KMS-11 (cell line): Measurements from ENCODE around the gene IFNAR1.
A peak's percentile ranks its signal among the peaks of the same experiment; 100 is the strongest.
"Not testable (repeated sequence)": the region's sequence is repeated elsewhere in the genome, so short reads cannot be mapped to it uniquely, and the experiment has no call there.

Experiments used
- H2AFZ ChIP-seq: fragments of 200-600 bp; sonication (generic); 2 replicates; pipeline ENCODE4 v1.6.1; 2016; ENCODE audit warnings: antibody characterized with exemption, mixed run types, low read depth
- H3K27ac ChIP-seq: fragments of 200-600 bp; sonication (generic); 2 replicates; pipeline ENCODE4 v1.6.1; 2016; ENCODE audit warnings: mild to moderate bottlenecking, mixed run types
- H3K27me3 ChIP-seq: fragments of 200-600 bp; sonication (generic); 2 replicates; pipeline ENCODE4 v1.6.1; 2017; ENCODE audit warnings: mild to moderate bottlenecking, low read depth, mixed run types, moderate library complexity; ENCODE audit not compliant: insufficient read depth
- H3K36me3 ChIP-seq: fragments of 200-600 bp; sonication (generic); 2 replicates; pipeline ENCODE4 v1.6.1; 2017; ENCODE audit warnings: mild to moderate bottlenecking, mixed run types; ENCODE audit not compliant: insufficient read depth
- H3K4me1 ChIP-seq: fragments of 200-600 bp; sonication (generic); 2 replicates; pipeline ENCODE4 v1.6.1; 2016; ENCODE audit warnings: mild to moderate bottlenecking, low read depth, mixed run types; ENCODE audit not compliant: poor library complexity, severe bottlenecking
- H3K4me2 ChIP-seq: fragments of 200-600 bp; sonication (generic); 2 replicates; pipeline ENCODE4 v1.7.0; 2016; ENCODE audit warnings: mild to moderate bottlenecking, mixed run types
- H3K4me3 ChIP-seq: fragments of 200-600 bp; sonication (generic); IDR thresholded peaks from 2 replicates; pipeline ENCODE4 v1.6.1; 2017; ENCODE audit warnings: low read depth, low read length, mixed read lengths; ENCODE audit not compliant: insufficient read depth
- H3K79me2 ChIP-seq: fragments of 200-600 bp; sonication (generic); 2 replicates; pipeline ENCODE4 v1.6.1; 2016; ENCODE audit warnings: low read depth, mixed run types; ENCODE audit not compliant: insufficient read depth
- H3K9ac ChIP-seq: fragments of 200-600 bp; sonication (generic); 2 replicates; pipeline ENCODE4 v1.6.1; 2016; ENCODE audit warnings: mild to moderate bottlenecking, mixed run types
- H4K20me1 ChIP-seq: fragments of 200-600 bp; sonication (generic); 2 replicates; pipeline ENCODE4 v1.6.1; 2016; ENCODE audit warnings: mild to moderate bottlenecking, mixed run types; ENCODE audit not compliant: insufficient read depth
- TF ChIP-seq, protein P1 (sequence below): fragments of 200-600 bp; sonication (generic); conservative IDR thresholded peaks from 2 replicates; pipeline ENCODE4 v1.6.1; 2017; ENCODE audit warnings: low read depth, mild to moderate bottlenecking, antibody characterized with exemption, low read length, moderate library complexity, mixed read lengths

The IFNAR1 gene

DNA sequence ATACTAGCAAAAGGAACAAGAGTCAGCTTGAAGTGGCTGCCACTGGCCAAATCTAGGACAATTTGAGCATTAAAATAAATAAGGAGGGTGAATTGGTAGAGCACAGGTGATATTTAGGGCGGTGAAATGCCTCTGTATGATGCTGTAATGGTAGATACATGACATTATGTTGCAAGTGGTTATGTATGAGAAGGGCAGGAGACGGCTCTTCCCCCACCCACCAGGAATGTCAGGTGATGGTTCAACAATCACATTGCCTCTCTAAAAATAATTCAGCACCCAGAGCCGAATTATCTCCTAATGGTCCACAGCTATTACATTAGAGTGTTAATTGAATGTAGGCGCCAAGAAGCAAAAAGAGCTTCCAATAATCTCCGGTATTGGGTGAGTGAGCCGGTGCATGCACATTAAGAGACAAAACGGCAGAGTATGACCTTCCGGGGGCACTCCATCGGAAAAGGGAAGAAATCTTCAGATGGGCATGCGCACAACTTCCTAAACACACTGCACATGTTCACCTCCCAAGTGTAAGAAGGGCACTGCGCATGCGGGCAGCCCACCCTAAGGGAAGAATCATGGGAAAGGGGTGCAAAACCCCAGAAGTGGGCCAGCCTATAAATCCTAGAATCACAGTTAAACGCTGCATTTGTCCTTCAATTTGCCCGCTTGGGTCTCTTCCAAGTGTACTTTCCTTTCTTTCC lies 6.8 kb upstream of the IFNAR1 start:
- no peaks in the 10 kb centered on the region for H4K20me1 ChIP-seq
- H3K79me2 ChIP-seq: no peaks in the 10 kb centered on the region
- H3K9ac ChIP-seq: no peak overlapping the region
- TF ChIP-seq, protein P1, sequence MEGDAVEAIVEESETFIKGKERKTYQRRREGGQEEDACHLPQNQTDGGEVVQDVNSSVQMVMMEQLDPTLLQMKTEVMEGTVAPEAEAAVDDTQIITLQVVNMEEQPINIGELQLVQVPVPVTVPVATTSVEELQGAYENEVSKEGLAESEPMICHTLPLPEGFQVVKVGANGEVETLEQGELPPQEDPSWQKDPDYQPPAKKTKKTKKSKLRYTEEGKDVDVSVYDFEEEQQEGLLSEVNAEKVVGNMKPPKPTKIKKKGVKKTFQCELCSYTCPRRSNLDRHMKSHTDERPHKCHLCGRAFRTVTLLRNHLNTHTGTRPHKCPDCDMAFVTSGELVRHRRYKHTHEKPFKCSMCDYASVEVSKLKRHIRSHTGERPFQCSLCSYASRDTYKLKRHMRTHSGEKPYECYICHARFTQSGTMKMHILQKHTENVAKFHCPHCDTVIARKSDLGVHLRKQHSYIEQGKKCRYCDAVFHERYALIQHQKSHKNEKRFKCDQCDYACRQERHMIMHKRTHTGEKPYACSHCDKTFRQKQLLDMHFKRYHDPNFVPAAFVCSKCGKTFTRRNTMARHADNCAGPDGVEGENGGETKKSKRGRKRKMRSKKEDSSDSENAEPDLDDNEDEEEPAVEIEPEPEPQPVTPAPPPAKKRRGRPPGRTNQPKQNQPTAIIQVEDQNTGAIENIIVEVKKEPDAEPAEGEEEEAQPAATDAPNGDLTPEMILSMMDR: no peak
- H3K4me3 ChIP-seq: no peak overlapping the region
- H3K27me3 ChIP-seq: no peaks in the 10 kb centered on the region
- H3K27ac ChIP-seq: no peak overlapping the region
- H3K4me1 ChIP-seq: peaks cover 21% of the 10 kb centered on the region
- H3K4me2 ChIP-seq: no peak overlapping the region
- no peaks in the 10 kb centered on the region for H3K36me3 ChIP-seq
- no peak overlapping the region for H2AFZ ChIP-seq

DNA sequence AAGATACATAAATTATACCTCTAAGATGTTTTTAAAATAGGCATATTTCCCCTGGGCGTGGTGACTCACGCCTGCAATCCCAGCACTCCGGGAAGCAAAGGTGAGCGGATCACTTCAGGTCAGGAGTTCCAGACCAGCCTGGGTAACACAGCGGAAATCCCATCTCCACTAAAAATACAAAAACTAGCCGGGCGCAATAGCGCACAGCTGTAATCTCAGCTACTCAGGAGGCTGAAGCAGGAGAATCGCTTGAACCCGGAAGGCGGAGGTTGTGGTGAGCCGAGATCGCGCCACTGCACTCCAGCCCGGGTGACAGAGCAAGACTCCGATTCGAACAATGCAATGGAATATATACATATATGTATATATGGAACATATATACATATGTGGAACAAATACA lies 3.8 kb upstream of the IFNAR1 start:
- not testable (repeated sequence) for H3K27ac ChIP-seq, H3K36me3 ChIP-seq, H3K4me2 ChIP-seq, H4K20me1 ChIP-seq, H3K9ac ChIP-seq, H3K27me3 ChIP-seq, H2AFZ ChIP-seq, H3K4me1 ChIP-seq, H3K4me3 ChIP-seq
- peaks cover 12% of the 10 kb centered on the region for H3K79me2 ChIP-seq

DNA sequence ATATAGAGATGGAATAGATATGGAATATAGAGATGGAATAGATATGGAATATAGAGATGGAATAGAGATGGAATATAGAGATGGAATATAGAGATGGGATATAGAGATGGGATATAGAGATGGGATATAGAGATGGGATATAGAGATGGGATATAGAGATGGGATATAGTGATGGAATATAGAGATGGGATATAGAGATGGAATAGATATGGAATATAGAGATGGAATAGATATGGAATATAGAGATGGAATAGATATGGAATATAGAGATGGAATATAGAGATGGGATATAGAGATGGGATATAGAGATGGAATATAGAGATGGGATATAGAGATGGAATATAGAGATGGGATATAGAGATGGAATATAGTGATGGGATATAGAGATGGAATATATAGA lies 1.2 kb upstream of the IFNAR1 start:
- not testable (repeated sequence) for H2AFZ ChIP-seq, H4K20me1 ChIP-seq, H3K27me3 ChIP-seq, H3K36me3 ChIP-seq, H3K27ac ChIP-seq, H3K9ac ChIP-seq
- H3K4me1 ChIP-seq: peaks cover 30% of the 10 kb centered on the region
- H3K79me2 ChIP-seq: peaks cover 38% of the 10 kb centered on the region
- peak overlapping the region; percentile 62 for H3K4me3 ChIP-seq
- peak overlapping the region; percentile 72 for H3K4me2 ChIP-seq

DNA sequence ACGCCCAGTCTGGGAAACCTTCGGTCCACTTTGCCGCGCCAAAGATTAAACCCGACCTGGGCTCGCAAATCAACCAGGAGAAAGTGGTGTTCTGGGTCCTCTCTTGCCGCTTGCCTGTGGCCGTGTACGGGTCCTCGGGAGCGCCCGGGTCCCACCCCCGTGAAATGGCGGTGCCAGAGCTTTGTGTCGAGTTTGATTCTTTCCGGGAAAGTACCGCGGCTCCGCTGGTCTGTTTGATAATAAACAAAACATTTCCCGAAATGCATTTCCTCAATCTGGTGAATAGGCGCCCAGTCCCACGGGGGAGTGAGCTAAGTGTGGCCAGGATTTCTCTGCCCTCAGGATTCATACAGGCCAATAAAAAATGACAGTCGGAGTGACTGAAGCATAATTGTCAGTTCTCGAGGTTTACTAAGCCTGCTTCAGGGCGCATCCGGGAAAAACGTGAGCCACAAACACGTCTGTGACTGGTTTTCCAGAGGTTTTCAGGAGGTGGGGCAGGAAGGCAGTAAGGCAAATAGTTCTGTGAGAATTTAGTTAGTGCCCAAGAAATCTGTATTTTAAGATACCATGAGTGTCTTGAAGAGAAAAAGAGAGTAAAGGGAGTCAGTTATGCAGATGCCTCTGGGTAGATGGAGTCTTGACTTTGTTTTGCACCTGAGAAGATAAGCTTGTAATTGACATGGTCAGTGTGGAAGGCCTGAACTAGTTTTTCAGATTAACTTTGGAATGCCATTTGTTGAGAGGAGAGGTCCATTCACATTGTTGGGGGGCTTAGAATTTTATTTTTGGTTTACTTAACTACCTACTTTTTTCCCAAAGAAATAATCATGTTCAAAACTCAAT lies 675 bp downstream of the IFNAR1 start:
- Histone ChIP-seq H3K27ac (peak overlapping the region; percentile 80), H2AFZ (peak overlapping the region; percentile 95), H3K4me1 (peaks cover 49% of the 10 kb centered on the region), H3K36me3 (no peaks in the 10 kb centered on the region), H3K9ac (peak overlapping the region; percentile 75), H3K4me3 (no peak overlapping the region), H3K79me2 (peaks cover 54% of the 10 kb centered on the region), H3K27me3 (no peaks in the 10 kb centered on the region), H4K20me1 (no peaks in the 10 kb centered on the region), H3K4me2 (peak overlapping the region; percentile 84)
- TF ChIP-seq, protein P1: no peak

DNA sequence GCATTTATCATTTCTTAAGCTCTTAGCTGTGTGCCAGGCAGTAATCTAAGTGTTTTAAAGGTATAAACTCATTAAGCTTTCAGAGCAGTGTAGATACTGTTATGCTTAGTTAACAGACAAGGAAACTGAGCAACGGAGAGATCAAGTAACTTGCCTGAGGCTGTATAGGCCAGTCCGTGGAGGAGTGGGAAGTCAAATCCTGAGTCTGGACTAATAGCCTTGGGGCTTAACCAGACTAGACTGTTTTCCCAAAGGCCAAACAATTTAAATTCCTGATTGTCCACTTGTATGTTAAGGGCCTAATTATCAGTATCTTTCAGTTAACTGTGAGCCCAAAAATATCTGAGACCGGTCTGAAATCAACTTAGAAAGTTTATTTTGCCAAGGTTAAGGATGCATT lies 2.6 kb downstream of the IFNAR1 start:
- Histone ChIP-seq H3K27ac (no peak overlapping the region), H3K36me3 (no peaks in the 10 kb centered on the region)

More for the DNA sequence above, 2.6 kb downstream of the IFNAR1 start:
- H3K79me2 ChIP-seq: peaks cover 63% of the 10 kb centered on the region
- no peaks in the 10 kb centered on the region for H4K20me1 ChIP-seq
- TF ChIP-seq, protein P1: no peak
- H3K4me3 ChIP-seq: no peak overlapping the region
- no peak overlapping the region for H3K9ac ChIP-seq
- H3K4me2 ChIP-seq: peak overlapping the region; percentile 84; the same call in 1 of the 2 replicates
- H3K27me3 ChIP-seq: no peaks in the 10 kb centered on the region
- no peak overlapping the region for H2AFZ ChIP-seq
- peaks cover 68% of the 10 kb centered on the region for H3K4me1 ChIP-seq
